ENCODE data around the gene ZNHIT2.
"Not testable (repeated sequence)": the region's sequence is repeated elsewhere in the genome, so short reads cannot be mapped to it uniquely, and the experiment has no call there.

The ZNHIT2 gene

GRCh38 chr11:65118891-65119669 lies 1.6 kb upstream of the ZNHIT2 start:
- not testable (repeated sequence) for DNase-seq

GRCh38 chr11:65118097-65118837 lies 766 bp upstream of the ZNHIT2 start:
- DNase-seq: no peak

GRCh38 chr11:65116370-65117205 lies 913 bp downstream of the ZNHIT2 start:
- peak in 1 of 2 experiments; percentile 66 for DNase-seq

GRCh38 chr11:65115361-65116082 lies 2.0 kb downstream of the ZNHIT2 start:
- DNase-seq: no peak

- no peak for DNase-seq
Measured at GRCh38 chr11:65114538-65115171, 2.8 kb downstream of the ZNHIT2 start.

- DNase-seq: no peak
Measured at GRCh38 chr11:65113839-65114238, 3.7 kb downstream of the ZNHIT2 start.

GRCh38 chr11:65113361-65113756 lies 4.1 kb downstream of the ZNHIT2 start:
- DNase-seq: peak in 1 of 2 experiments; percentile 55

GRCh38 chr11:65112546-65113360 lies 4.7 kb downstream of the ZNHIT2 start:
- peak in 1 of 2 experiments; percentile 85 for DNase-seq

GRCh38 chr11:65111744-65112545 lies 5.6 kb downstream of the ZNHIT2 start, which contains the start of gene TM7SF2:
Gene TM7SF2, plus strand, starts transcription at chr11:65111872. Its CDS starts 144 bp downstream, at chr11:65112016.
- peak; percentile 94 to 99 for DNase-seq

- DNase-seq: no peak
Measured at GRCh38 chr11:65111159-65111743, 6.2 kb downstream of the ZNHIT2 start.

GRCh38 chr11:65110354-65110861 lies 7.1 kb downstream of the ZNHIT2 start:
- peak; percentile 73 to 92 for DNase-seq

- DNase-seq: no peak
Measured at GRCh38 chr11:65109231-65110198, 8.0 kb downstream of the ZNHIT2 start.

- no peak for DNase-seq
Measured at GRCh38 chr11:65108469-65109123, 8.9 kb downstream of the ZNHIT2 start.

GRCh38 chr11:65107751-65108468 lies 9.6 kb downstream of the ZNHIT2 start:
- no peak for DNase-seq

- DNase-seq: no peak
Measured at GRCh38 chr11:65107078-65107477, 10.4 kb downstream of the ZNHIT2 start.

GRCh38 chr11:65104628-65105027 lies 12.9 kb downstream of the ZNHIT2 start:
- DNase-seq: no peak

- DNase-seq: no peak
Measured at GRCh38 chr11:65103476-65103875, 14.0 kb downstream of the ZNHIT2 start.
